ENCODE data around the gene DYNLT4. TPM values are rescaled to one million over a fixed set of nuclear protein-coding genes. Genes with fewer than 3 reads are reported as not detected.
A peak's percentile ranks its signal among the peaks of the same experiment; 100 is the strongest.

DYNLT4 gene
- total and polyA plus RNA-seq, 2 of the 13 experiments (the other 11 are each of a cell fraction or from before 2014, with no cell fraction given): 0.77 TPM; not detected in 1

DNA sequence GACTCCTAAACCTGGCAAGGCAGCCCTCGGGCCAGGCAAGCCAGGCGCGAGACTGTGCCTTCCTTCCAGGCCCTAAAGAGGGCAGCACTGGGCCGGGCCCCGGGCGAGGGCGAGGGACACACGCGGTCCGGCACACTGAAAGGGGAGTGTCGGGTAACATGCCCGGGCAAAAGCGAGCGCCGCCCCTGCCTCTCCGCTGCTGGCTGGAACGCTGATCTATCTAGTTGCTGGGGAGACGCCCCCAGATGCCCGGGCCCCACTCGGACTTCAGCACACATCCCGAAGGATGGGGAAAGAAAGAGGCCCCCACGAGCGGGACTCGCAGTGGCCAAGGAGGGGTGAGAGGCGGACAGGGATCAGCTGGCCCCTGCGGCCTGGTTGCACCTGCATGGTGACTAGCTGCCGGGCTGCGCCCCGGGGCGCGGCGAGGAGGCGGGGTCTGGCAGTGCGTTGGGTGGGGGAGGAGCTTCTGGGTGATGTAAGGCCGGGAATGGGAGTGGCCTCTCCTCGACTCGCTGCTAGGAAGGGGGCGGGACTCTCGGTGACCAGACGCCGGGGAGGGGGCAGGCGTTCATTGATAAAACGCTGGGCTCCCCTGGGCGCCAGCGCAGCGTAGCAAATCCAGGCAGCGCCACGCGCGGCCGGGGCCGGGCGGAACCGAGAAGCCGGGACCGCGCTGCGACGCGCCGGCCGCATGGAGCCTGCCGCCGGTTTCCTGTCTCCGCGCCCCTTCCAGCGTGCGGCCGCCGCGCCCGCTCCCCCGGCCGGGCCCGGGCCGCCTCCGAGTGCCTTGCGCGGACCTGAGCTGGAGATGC, 7.2 kb downstream of the DYNLT4 start, which contains the start of gene PLK3 (continued):
- TF ChIP-seq HNF4G (IDR thresholded peaks at IDR 0.05; ENCODE audit: borderline replicate concordance, low read depth, low read length) (0 out of 2 replicates have a peak, but pooled peaks have one; percentile 16), HNF4G (CRISPR knock-in tag; IDR thresholded peaks at IDR 0.05; ENCODE audit: borderline replicate concordance, low read depth) (peak; percentile 63; the same call in 1 of the 2 replicates), ZNF883 (CRISPR knock-in tag; IDR thresholded peaks at IDR 0.05; ENCODE audit: not compliant biosample characterization) (peak; percentile 86), NCOR1 (IDR thresholded peaks at IDR 0.05; ENCODE audit: borderline replicate concordance, low read length) (no peak; the same call in 1 of the 2 replicates), ESRRA (CRISPR knock-in tag; IDR thresholded peaks at IDR 0.05; ENCODE audit: low read depth) (no peak; the same call in 1 of the 2 replicates), ZNF781 (CRISPR knock-in tag; IDR thresholded peaks at IDR 0.05; ENCODE audit: borderline replicate concordance, not compliant biosample characterization) (peak; percentile 72), SP4 (CRISPR knock-in tag; IDR thresholded peaks at IDR 0.05) (peak; percentile 87), PHF5A (CRISPR knock-in tag; IDR thresholded peaks at IDR 0.05; ENCODE audit: low read depth, unreplicated experiment) (no peak), IKZF4 (CRISPR knock-in tag; IDR thresholded peaks at IDR 0.05; ENCODE audit: borderline replicate concordance, low read depth, not compliant biosample characterization) (no peak), ERF (CRISPR knock-in tag; IDR thresholded peaks at IDR 0.05) (peak; percentile 97), MAZ (IDR thresholded peaks at IDR 0.05; ENCODE audit: borderline replicate concordance, low read depth, low read length) (peak; percentile 64; the same call in 1 of the 2 replicates), MAZ (CRISPR knock-in tag; IDR thresholded peaks at IDR 0.05; ENCODE audit: low read depth) (peak; percentile 59), ELF3 (CRISPR knock-in tag; IDR thresholded peaks at IDR 0.05) (peak; percentile 46), JUNB (CRISPR knock-in tag; IDR thresholded peaks at IDR 0.05; ENCODE audit: borderline replicate concordance) (no peak), TOE1 (CRISPR knock-in tag; IDR thresholded peaks at IDR 0.05) (peak; percentile 48; the same call in 1 of the 2 replicates), ATF2 (CRISPR knock-in tag; IDR thresholded peaks at IDR 0.05) (peak; percentile 50; the same call in 1 of the 2 replicates), TAF1 (CRISPR knock-in tag; IDR thresholded peaks at IDR 0.05) (peak; percentile 85; the same call in 1 of the 2 replicates), YY1 (IDR thresholded peaks at IDR 0.05; ENCODE audit: insufficient read depth, insufficient replicate concordance, low read depth, low read length) (peak; percentile 58)
- TF ChIP-seq, protein P1, sequence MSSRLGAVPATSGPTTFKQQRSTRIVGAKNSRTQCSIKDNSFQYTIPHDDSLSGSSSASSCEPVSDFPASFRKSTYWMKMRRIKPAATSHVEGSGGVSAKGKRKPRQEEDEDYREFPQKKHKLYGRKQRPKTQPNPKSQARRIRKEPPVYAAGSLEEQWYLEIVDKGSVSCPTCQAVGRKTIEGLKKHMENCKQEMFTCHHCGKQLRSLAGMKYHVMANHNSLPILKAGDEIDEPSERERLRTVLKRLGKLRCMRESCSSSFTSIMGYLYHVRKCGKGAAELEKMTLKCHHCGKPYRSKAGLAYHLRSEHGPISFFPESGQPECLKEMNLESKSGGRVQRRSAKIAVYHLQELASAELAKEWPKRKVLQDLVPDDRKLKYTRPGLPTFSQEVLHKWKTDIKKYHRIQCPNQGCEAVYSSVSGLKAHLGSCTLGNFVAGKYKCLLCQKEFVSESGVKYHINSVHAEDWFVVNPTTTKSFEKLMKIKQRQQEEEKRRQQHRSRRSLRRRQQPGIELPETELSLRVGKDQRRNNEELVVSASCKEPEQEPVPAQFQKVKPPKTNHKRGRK (CRISPR knock-in tag; IDR thresholded peaks at IDR 0.05): no peak
- TF ChIP-seq, protein P2, sequence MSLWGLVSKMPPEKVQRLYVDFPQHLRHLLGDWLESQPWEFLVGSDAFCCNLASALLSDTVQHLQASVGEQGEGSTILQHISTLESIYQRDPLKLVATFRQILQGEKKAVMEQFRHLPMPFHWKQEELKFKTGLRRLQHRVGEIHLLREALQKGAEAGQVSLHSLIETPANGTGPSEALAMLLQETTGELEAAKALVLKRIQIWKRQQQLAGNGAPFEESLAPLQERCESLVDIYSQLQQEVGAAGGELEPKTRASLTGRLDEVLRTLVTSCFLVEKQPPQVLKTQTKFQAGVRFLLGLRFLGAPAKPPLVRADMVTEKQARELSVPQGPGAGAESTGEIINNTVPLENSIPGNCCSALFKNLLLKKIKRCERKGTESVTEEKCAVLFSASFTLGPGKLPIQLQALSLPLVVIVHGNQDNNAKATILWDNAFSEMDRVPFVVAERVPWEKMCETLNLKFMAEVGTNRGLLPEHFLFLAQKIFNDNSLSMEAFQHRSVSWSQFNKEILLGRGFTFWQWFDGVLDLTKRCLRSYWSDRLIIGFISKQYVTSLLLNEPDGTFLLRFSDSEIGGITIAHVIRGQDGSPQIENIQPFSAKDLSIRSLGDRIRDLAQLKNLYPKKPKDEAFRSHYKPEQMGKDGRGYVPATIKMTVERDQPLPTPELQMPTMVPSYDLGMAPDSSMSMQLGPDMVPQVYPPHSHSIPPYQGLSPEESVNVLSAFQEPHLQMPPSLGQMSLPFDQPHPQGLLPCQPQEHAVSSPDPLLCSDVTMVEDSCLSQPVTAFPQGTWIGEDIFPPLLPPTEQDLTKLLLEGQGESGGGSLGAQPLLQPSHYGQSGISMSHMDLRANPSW (CRISPR knock-in tag; IDR thresholded peaks at IDR 0.05; ENCODE audit: borderline replicate concordance): peak; percentile 84; the same call in 1 of the 2 replicates
- TF ChIP-seq, protein P3, sequence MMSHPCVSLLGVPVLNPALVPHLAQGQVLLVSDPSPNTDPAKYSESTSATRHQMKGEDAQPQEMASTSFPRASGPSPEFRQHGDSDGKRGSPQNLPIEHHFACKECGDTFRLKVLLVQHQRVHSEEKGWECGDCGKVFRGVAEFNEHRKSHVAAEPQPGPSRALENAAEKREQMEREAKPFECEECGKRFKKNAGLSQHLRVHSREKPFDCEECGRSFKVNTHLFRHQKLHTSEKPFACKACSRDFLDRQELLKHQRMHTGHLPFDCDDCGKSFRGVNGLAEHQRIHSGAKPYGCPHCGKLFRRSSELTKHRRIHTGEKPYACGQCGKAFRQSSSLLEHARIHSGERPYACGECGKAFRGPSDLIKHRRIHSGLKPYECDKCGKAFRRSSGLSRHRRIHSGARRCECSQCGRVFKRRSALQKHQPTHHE (CRISPR knock-in tag; IDR thresholded peaks at IDR 0.05; ENCODE audit: borderline replicate concordance): no peak
